ENCODE data around the gene ARHGAP15.

GRCh38 chr2:143284087-143284675 is 155.0 kb downstream of the ARHGAP15 start:
- TF ChIP-seq CTCF (IDR thresholded peaks at IDR 0.05; ENCODE audit: low read length): peak; percentile 75
- TF ChIP-seq EZH2 (optimal IDR thresholded peaks at IDR 0.05; ENCODE audit: low read depth, low read length): no peak
- no peak for TF ChIP-seq EZH2phosphoT487 (IDR thresholded peaks at IDR 0.05; ENCODE audit: low read length)

All from MM.1S (cell line).